ENCODE measurements around the gene SLC1A4.

DNA sequence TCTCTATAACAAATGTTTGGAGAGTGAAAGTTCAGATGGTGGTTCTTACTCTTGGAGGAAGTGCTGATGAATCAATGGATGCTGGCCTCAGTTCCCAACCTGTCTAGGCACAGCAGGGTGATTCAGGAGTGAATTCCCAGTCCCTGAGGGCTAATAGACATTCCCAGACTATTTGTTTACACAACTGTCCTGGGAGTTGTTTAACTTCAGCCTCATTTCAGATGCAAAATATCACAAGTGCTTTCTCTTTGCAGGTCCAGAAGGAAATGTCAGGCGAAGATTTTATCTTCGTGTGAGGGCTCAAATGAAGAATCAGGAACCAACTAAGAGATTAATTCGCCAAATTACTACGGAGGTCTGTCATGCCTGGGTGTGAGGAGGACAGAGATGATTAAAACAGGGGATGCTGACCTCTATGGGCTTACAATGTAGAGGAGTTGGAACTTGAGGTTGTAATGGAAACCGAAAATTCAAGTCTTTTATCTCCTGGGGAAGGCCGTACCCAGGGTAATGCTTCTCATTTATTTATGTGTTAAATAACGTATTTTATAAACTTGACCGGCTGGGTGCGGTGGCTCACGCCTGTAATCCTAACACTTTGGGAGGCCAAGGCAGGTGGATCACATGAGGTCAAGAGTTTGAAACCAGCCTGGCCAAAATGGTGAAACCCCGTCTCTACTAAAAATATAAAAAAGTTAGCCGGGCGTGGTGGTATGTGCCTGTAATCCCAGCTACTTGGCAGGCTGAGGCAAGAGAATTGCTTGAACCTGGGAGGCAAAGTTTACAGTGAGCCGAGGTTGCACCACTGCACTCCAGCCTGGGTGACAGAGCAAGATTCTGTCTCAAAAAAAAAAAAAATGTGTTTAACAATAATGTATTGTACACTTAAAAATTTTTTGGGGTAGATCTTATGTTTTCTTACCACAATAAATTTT is 38.7 kb upstream of the SLC1A4 start:
- no peak for TF ChIP-seq EZH2phosphoT487 (IDR thresholded peaks at IDR 0.05; ENCODE audit: insufficient read depth, low read depth)
- TF ChIP-seq EZH2 (IDR thresholded peaks at IDR 0.05; ENCODE audit: insufficient read depth, poor library complexity, severe bottlenecking): no peak
